GM10266 (cell line): ENCODE results near the gene TULP4.

Source experiments
- DNase-seq: peaks from one replicate; pipeline ENCODE4 v3.0.0; 2012; ENCODE audit errors: extremely low spot score
- TF ChIP-seq, protein P1 (sequence below): IDR thresholded peaks from 2 replicates; pipeline ENCODE4 v1.5.1; 2012; ENCODE audit warnings: mild to moderate bottlenecking, low read depth; ENCODE audit not compliant: control insufficient read depth, insufficient read depth; ENCODE audit errors: missing control alignments

The TULP4 gene

GRCh38 chr6:158409451-158409850, 97.2 kb downstream of the TULP4 start:
- TF ChIP-seq, protein P1, sequence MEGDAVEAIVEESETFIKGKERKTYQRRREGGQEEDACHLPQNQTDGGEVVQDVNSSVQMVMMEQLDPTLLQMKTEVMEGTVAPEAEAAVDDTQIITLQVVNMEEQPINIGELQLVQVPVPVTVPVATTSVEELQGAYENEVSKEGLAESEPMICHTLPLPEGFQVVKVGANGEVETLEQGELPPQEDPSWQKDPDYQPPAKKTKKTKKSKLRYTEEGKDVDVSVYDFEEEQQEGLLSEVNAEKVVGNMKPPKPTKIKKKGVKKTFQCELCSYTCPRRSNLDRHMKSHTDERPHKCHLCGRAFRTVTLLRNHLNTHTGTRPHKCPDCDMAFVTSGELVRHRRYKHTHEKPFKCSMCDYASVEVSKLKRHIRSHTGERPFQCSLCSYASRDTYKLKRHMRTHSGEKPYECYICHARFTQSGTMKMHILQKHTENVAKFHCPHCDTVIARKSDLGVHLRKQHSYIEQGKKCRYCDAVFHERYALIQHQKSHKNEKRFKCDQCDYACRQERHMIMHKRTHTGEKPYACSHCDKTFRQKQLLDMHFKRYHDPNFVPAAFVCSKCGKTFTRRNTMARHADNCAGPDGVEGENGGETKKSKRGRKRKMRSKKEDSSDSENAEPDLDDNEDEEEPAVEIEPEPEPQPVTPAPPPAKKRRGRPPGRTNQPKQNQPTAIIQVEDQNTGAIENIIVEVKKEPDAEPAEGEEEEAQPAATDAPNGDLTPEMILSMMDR = no peak
- DNase-seq = no peak

DNA sequence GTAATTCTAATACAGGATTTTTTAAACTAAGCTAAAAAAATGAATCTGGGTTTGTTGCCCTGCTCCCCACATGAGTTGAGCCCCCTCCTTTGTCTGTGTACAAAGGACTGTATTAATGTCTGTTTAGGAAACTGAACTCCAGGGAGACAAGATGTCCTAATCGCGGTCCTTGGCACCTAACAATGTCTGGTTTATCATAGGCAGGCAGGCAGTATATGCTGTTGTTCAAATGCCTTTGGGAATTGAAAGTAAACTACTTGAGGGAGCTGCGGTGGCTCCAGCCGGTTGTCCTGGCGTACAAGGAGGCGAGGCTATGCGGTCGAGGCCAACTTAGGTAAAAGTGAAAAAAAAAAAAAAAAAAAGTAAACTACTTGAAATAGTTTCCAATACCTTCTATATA, 98.5 kb downstream of the TULP4 start:
- TF ChIP-seq, protein P1 = no peak
- no peak for DNase-seq

GRCh38 chr6:158411998-158412397, 99.7 kb downstream of the TULP4 start:
- TF ChIP-seq, protein P1 = no peak
- no peak for DNase-seq

DNA sequence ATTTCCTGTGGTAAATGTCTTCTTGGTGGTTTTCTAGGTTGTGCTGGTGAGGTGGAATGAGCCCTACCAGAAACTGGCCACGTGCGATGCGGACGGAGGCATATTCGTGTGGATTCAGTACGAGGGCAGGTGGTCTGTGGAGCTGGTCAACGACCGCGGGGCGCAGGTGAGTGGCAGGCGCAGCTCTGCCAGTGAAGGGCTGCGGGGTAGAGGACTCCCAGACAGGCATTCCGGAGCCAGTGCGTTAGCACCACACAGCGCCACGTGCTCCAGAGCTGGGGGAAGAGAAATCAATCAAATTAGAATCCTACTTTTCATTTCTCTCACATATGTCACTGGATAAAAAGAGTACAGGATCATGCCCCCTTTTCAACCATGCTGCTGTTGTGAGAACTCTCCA, 100.8 kb downstream of the TULP4 start:
- TF ChIP-seq, protein P1 = no peak
- no peak for DNase-seq

DNA sequence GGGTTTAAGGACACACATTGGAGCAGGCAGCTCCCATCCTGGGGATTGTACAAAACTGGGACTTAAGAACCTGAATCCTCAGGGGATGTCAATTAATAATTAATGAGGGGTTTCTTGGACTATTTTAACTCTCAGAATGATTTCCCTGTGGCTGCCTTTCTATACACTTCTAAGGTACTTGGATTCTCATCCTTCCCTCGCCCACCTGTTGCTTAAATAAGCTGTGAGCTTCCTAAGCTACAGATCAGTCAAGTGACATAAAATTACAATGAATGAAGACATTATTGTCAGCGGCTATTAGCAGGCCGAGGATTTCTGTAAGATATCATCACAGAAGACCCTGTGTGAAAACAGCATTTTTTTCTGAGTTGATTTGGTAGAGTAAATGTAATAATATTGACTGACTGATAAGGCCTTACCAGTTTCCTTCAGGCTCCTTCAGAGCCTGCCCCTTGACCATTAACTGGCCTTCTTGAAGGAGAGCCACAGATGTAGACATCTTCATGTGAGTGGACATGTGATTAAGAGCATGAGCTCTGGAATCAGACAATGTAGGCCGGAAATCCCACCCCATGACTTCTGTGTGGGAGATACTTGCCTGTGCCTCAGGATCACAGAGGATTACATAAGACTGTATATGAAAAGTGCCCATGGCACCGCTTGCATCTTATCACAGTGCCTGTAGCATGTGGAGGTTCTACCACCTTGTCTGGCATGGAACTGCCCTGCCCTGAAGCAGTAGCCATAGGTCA, 101.7 kb downstream of the TULP4 start:
- DNase-seq = no peak
- TF ChIP-seq, protein P1 = no peak

- DNase-seq = no peak
- TF ChIP-seq, protein P1 = no peak
Observed at GRCh38 chr6:158414851-158415262, 102.6 kb downstream of the TULP4 start.

- DNase-seq = no peak
- TF ChIP-seq, protein P1 = no peak
Observed at GRCh38 chr6:158415666-158416065, 103.4 kb downstream of the TULP4 start.
